HepG2 (cell line): ENCODE measurements around the gene ITGB7. TPM values are rescaled to one million over a fixed set of nuclear protein-coding genes. Genes with fewer than 3 reads are reported as not detected.

ENCODE experiments used
- CREB1 ChIP-seq, 2 experiments: fragments of 450-650 bp in 1 of 2; IDR thresholded peaks; 2 replicates each; pipeline ENCODE4 v1.6.1; 2016 to 2017; ENCODE audit warnings: control low read depth in 1 of 2, mild to moderate bottlenecking in 1 of 2, missing compliant biosample characterization in 1 of 2, missing genetic modification characterization in 1 of 2
- FOXA3 ChIP-seq: IDR thresholded peaks from 2 replicates; pipeline ENCODE4 v1.6.1; 2016; ENCODE audit warnings: missing genetic modification reagents, missing compliant biosample characterization
- HMGA1 ChIP-seq: sonication (generic); formaldehyde crosslinking; conservative IDR thresholded peaks from 2 replicates; pipeline ENCODE4 v1.4.0; 2020; ENCODE audit warnings: missing genetic modification reagents
- KLF11 ChIP-seq: IDR thresholded peaks from 2 replicates; pipeline ENCODE4 v1.6.1; 2016; ENCODE audit warnings: missing compliant biosample characterization
- KMT2B ChIP-seq: IDR thresholded peaks from 2 replicates; pipeline ENCODE4 v1.6.1; 2016; ENCODE audit warnings: missing genetic modification reagents, missing compliant biosample characterization
- MBNL3 ChIP-seq: fragments of 250-450 bp; sonication (Bioruptor Pico); conservative IDR thresholded peaks from 2 replicates; pipeline ENCODE4 v1.8.0; 2022; ENCODE audit warnings: mild to moderate bottlenecking, inconsistent platforms
- MED1 ChIP-seq: sonication (generic); formaldehyde crosslinking; IDR thresholded peaks from 2 replicates; pipeline ENCODE4 v1.4.0; 2020; ENCODE audit warnings: missing genetic modification reagents
- MIER3 ChIP-seq: IDR thresholded peaks from 2 replicates; pipeline ENCODE4 v1.6.1; 2016; ENCODE audit warnings: missing compliant biosample characterization, borderline replicate concordance
- RBM22 ChIP-seq: fragments of 200-400 bp; formaldehyde crosslinking; optimal IDR thresholded peaks from 2 replicates; pipeline ENCODE3; 2017; ENCODE audit warnings: mild to moderate bottlenecking, low read length, moderate library complexity
- SRSF1 ChIP-seq: fragments of 200-400 bp; formaldehyde crosslinking; optimal IDR thresholded peaks from 2 replicates; pipeline ENCODE3; 2017; ENCODE audit warnings: mild to moderate bottlenecking, low read depth, low read length, moderate library complexity
- TOPORS ChIP-seq: sonication (generic); formaldehyde crosslinking; IDR thresholded peaks from 2 replicates; pipeline ENCODE4 v1.8.0; 2023; ENCODE audit warnings: mild to moderate bottlenecking, missing genetic modification reagents
- ZC3H4 ChIP-seq: sonication (generic); formaldehyde crosslinking; IDR thresholded peaks from 2 replicates; pipeline ENCODE4 v1.4.0; 2020; ENCODE audit warnings: missing genetic modification reagents, borderline replicate concordance
- ZFP36L2 ChIP-seq: sonication (generic); formaldehyde crosslinking; IDR thresholded peaks from 2 replicates; pipeline ENCODE4 v1.4.0; 2020; ENCODE audit warnings: missing genetic modification reagents
- ZNF296 ChIP-seq: sonication (generic); formaldehyde crosslinking; conservative IDR thresholded peaks from 2 replicates; pipeline ENCODE4 v1.5.0; 2020; ENCODE audit warnings: mild to moderate bottlenecking, missing genetic modification reagents
- ZNF3 ChIP-seq: IDR thresholded peaks from 2 replicates; pipeline ENCODE4 v1.7.0; 2017; ENCODE audit warnings: inconsistent platforms
- ZNF317 ChIP-seq: sonication (generic); formaldehyde crosslinking; IDR thresholded peaks from 2 replicates; pipeline ENCODE4 v1.5.0; 2020; ENCODE audit warnings: mild to moderate bottlenecking, missing genetic modification reagents
- ZNF614 ChIP-seq: IDR thresholded peaks from 2 replicates; pipeline ENCODE4 v1.6.1; 2018; ENCODE audit warnings: missing biosample characterization, missing genetic modification reagents, inconsistent platforms, borderline replicate concordance
- ZNF7 ChIP-seq: IDR thresholded peaks from 2 replicates; pipeline ENCODE4 v1.6.1; 2016; ENCODE audit warnings: missing biosample characterization, missing genetic modification reagents
- ZNF768 ChIP-seq: sonication (generic); formaldehyde crosslinking; IDR thresholded peaks from 2 replicates; pipeline ENCODE4 v1.4.0; 2020; ENCODE audit warnings: missing genetic modification reagents
- polyA plus RNA-seq, 8 experiments: library from polyadenylated mRNA; depleted of rRNA in 3 of 8; stranded (reverse) in 7 of 8; unstranded in 1 of 8; fragments of >200 nt; fragmentation: Illumina TruSeq in 4 of 8; extraction: Trizol in 4 of 8; gene quantifications; 2 replicates each; pipeline versions ENCODE4 v1.2.1 to v1.2.3, GENCODE V29; 2011 to 2016; ENCODE audit warnings: low read depth in 4 of 8, missing spikeins in 1 of 8, mixed read lengths in 1 of 8; ENCODE audit not compliant: insufficient read depth in 1 of 8
- total RNA-seq, 5 experiments: library from RNA; depleted of rRNA; stranded (reverse); fragments of >200 nt; fragmentation: Illumina TruSeq; extraction: Trizol; gene quantifications; 2 replicates each; pipeline ENCODE4 v1.2.3, GENCODE V29; 2016; ENCODE audit warnings: low read depth in 1 of 5
- TF ChIP-seq, protein P1 (sequence below): sonication (generic); formaldehyde crosslinking; IDR thresholded peaks from 2 replicates; pipeline ENCODE4 v1.5.0; 2020; ENCODE audit warnings: missing genetic modification reagents, mild to moderate bottlenecking, borderline replicate concordance
- TF ChIP-seq, protein P2 (sequence below): sonication (generic); formaldehyde crosslinking; IDR thresholded peaks from 2 replicates; pipeline ENCODE4 v1.5.0; 2020; ENCODE audit warnings: missing genetic modification reagents
- TF ChIP-seq, protein P3 (sequence below): sonication (generic); formaldehyde crosslinking; IDR thresholded peaks from 2 replicates; pipeline ENCODE4 v1.5.1; 2020; ENCODE audit warnings: mild to moderate bottlenecking, missing genetic modification reagents, borderline replicate concordance
- TF ChIP-seq, protein P4 (sequence below): sonication (generic); formaldehyde crosslinking; conservative IDR thresholded peaks from 2 replicates; pipeline ENCODE4 v1.4.0; 2020; ENCODE audit warnings: missing genetic modification reagents

The ITGB7 gene
- total and polyA plus RNA-seq, 2 of the 13 experiments (the other 11 are each of a cell fraction or from before 2014, with no cell fraction given): 0.16 to 0.18 TPM

DNA sequence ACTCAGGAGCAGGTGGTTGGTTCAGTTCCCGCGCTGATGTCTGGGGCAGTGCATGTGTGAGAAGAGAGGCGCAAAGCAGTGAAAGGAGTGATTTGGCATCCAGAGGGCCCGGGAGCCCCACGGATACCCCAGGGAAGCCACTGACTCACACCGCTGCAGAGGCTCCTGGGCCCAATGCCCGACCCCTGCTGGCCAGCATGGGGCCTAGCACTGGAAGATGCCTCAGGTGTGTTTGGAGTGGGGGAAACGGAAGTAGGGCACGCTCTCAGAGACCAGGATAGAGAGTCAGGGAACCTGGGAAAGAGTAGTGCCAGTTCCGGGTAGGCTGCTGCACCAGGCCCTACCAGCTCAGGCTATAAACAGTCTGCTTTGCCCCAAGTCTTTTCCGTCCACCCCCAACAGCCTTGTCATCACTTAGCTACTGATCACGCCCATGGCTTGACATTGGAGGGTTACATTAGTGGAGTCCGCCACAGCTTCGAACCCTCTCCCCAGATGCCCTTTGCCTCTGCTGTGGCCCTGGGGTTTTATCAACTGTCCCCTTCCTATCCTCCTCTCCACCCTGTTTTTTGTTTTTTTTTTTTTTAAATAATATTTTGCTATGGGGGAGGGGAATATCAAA, 16.8 kb downstream of the ITGB7 start (continued):
- TF ChIP-seq CREB1 (IDR thresholded peaks at IDR 0.05) (no peak), CREB1 (CRISPR knock-in tag; IDR thresholded peaks at IDR 0.05) (no peak), ZNF7 (CRISPR knock-in tag) (no peak), ZNF614 (CRISPR knock-in tag) (no peak), MIER3 (CRISPR knock-in tag) (no peak), ZNF3 (no peak), ZNF317 (no peak), FOXA3 (CRISPR knock-in tag) (no peak), MED1 (peak; percentile 26; the same call in 1 of the 2 replicates), RBM22 (peak; percentile 71), TOPORS (no peak), SRSF1 (no peak), MBNL3 (CRISPR knock-in tag) (no peak), ZNF768 (CRISPR knock-in tag) (peak; percentile 53; the same call in 1 of the 2 replicates), KMT2B (CRISPR knock-in tag) (no peak), ZC3H4 (no peak), KLF11 (CRISPR knock-in tag) (no peak), ZNF296 (CRISPR knock-in tag) (no peak), ZFP36L2 (CRISPR knock-in tag) (no peak), HMGA1 (CRISPR knock-in tag) (no peak)
- TF ChIP-seq, protein P1, sequence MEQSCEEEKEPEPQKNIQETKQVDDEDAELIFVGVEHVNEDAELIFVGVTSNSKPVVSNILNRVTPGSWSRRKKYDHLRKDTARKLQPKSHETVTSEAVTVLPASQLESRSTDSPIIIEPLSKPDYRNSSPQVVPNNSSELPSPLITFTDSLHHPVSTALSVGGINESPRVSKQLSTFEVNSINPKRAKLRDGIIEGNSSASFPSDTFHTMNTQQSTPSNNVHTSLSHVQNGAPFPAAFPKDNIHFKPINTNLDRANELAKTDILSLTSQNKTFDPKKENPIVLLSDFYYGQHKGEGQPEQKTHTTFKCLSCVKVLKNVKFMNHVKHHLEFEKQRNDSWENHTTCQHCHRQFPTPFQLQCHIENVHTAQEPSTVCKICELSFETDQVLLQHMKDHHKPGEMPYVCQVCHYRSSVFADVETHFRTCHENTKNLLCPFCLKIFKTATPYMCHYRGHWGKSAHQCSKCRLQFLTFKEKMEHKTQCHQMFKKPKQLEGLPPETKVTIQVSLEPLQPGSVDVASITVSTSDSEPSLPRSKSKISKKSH (CRISPR knock-in tag): no peak
- TF ChIP-seq, protein P2, sequence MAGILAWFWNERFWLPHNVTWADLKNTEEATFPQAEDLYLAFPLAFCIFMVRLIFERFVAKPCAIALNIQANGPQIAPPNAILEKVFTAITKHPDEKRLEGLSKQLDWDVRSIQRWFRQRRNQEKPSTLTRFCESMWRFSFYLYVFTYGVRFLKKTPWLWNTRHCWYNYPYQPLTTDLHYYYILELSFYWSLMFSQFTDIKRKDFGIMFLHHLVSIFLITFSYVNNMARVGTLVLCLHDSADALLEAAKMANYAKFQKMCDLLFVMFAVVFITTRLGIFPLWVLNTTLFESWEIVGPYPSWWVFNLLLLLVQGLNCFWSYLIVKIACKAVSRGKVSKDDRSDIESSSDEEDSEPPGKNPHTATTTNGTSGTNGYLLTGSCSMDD (CRISPR knock-in tag): no peak
- TF ChIP-seq, protein P3, sequence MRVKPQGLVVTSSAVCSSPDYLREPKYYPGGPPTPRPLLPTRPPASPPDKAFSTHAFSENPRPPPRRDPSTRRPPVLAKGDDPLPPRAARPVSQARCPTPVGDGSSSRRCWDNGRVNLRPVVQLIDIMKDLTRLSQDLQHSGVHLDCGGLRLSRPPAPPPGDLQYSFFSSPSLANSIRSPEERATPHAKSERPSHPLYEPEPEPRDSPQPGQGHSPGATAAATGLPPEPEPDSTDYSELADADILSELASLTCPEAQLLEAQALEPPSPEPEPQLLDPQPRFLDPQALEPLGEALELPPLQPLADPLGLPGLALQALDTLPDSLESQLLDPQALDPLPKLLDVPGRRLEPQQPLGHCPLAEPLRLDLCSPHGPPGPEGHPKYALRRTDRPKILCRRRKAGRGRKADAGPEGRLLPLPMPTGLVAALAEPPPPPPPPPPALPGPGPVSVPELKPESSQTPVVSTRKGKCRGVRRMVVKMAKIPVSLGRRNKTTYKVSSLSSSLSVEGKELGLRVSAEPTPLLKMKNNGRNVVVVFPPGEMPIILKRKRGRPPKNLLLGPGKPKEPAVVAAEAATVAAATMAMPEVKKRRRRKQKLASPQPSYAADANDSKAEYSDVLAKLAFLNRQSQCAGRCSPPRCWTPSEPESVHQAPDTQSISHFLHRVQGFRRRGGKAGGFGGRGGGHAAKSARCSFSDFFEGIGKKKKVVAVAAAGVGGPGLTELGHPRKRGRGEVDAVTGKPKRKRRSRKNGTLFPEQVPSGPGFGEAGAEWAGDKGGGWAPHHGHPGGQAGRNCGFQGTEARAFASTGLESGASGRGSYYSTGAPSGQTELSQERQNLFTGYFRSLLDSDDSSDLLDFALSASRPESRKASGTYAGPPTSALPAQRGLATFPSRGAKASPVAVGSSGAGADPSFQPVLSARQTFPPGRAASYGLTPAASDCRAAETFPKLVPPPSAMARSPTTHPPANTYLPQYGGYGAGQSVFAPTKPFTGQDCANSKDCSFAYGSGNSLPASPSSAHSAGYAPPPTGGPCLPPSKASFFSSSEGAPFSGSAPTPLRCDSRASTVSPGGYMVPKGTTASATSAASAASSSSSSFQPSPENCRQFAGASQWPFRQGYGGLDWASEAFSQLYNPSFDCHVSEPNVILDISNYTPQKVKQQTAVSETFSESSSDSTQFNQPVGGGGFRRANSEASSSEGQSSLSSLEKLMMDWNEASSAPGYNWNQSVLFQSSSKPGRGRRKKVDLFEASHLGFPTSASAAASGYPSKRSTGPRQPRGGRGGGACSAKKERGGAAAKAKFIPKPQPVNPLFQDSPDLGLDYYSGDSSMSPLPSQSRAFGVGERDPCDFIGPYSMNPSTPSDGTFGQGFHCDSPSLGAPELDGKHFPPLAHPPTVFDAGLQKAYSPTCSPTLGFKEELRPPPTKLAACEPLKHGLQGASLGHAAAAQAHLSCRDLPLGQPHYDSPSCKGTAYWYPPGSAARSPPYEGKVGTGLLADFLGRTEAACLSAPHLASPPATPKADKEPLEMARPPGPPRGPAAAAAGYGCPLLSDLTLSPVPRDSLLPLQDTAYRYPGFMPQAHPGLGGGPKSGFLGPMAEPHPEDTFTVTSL (CRISPR knock-in tag): no peak
- TF ChIP-seq, protein P4, sequence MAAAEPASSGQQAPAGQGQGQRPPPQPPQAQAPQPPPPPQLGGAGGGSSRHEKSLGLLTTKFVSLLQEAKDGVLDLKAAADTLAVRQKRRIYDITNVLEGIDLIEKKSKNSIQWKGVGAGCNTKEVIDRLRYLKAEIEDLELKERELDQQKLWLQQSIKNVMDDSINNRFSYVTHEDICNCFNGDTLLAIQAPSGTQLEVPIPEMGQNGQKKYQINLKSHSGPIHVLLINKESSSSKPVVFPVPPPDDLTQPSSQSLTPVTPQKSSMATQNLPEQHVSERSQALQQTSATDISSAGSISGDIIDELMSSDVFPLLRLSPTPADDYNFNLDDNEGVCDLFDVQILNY (CRISPR knock-in tag): no peak
